DOHH2 (cell line): Measurements from ENCODE around the gene TTLL3.

Experiments used
- CTCF ChIP-seq: fragments of 200-600 bp; sonication (generic); IDR thresholded peaks from one replicate; pipeline ENCODE4 v1.5.1; 2014; ENCODE audit warnings: antibody characterized with exemption, mild to moderate bottlenecking, low read depth, low read length; ENCODE audit not compliant: poor library complexity, severe bottlenecking
- EZH2phosphoT487 ChIP-seq: fragments of 200-600 bp; sonication (generic); IDR thresholded peaks from 2 replicates; pipeline ENCODE4 v1.6.1; 2017; ENCODE audit warnings: borderline replicate concordance, mild to moderate bottlenecking, antibody characterized with exemption, low read length, moderate library complexity, mixed read lengths

- no peak for TF ChIP-seq EZH2phosphoT487
- no peak for TF ChIP-seq CTCF
These were observed 14.9 kb upstream of the TTLL3 start for GRCh38 chr3:9795207-9795606.
